ENCODE data around the gene SLC9A8.
"Not testable (repeated sequence)": the region's sequence is repeated elsewhere in the genome, so short reads cannot be mapped to it uniquely, and the experiment has no call there.

Gene SLC9A8

GRCh38 chr20:49880724-49881445 is 68.3 kb downstream of the SLC9A8 start:
- no peak for DNase-seq

- no peak for DNase-seq
Observed at GRCh38 chr20:49882171-49882970, 69.7 kb downstream of the SLC9A8 start.

GRCh38 chr20:49883246-49883802 is 70.7 kb downstream of the SLC9A8 start:
- no peak for DNase-seq

- no peak for DNase-seq
Observed at GRCh38 chr20:49885558-49886332, 73.1 kb downstream of the SLC9A8 start.

- DNase-seq: no peak
Observed at GRCh38 chr20:49886571-49887213, 74.1 kb downstream of the SLC9A8 start.

- DNase-seq: no peak
Observed at GRCh38 chr20:49887251-49888211, 74.9 kb downstream of the SLC9A8 start.

GRCh38 chr20:49888212-49889000 is 75.8 kb downstream of the SLC9A8 start:
- peak; percentile 13 for DNase-seq

- no peak for DNase-seq
Observed at GRCh38 chr20:49889001-49889934, 76.6 kb downstream of the SLC9A8 start.

- DNase-seq: no peak
Observed at GRCh38 chr20:49889935-49890333, 77.3 kb downstream of the SLC9A8 start.

GRCh38 chr20:49890471-49891361 is 78.1 kb downstream of the SLC9A8 start:
- DNase-seq: no peak

- DNase-seq: no peak
Observed at GRCh38 chr20:49891476-49892110, 79.0 kb downstream of the SLC9A8 start.

GRCh38 chr20:49892260-49892659 is 79.6 kb downstream of the SLC9A8 start:
- no peak for DNase-seq

- no peak for DNase-seq
Observed at GRCh38 chr20:49892817-49893216, 80.2 kb downstream of the SLC9A8 start.

- no peak for DNase-seq
Observed at GRCh38 chr20:49893242-49894072, 80.8 kb downstream of the SLC9A8 start.

- no peak for DNase-seq
Observed at GRCh38 chr20:49894073-49894470, 81.4 kb downstream of the SLC9A8 start.

GRCh38 chr20:49895474-49896093 is 83.0 kb downstream of the SLC9A8 start:
- DNase-seq: not testable (repeated sequence)
